GM23248 (cell line): ENCODE data around the gene TEX36. TPM values are rescaled to one million over a fixed set of nuclear protein-coding genes. Genes with fewer than 3 reads are reported as not detected.
"Not testable (repeated sequence)": the region's sequence is repeated elsewhere in the genome, so short reads cannot be mapped to it uniquely, and the experiment has no call there.

Experiments used
- DNase-seq: peaks from one replicate; pipeline ENCODE4 v3.0.0-alpha.2; 2015
- H2AFZ ChIP-seq: fragments of 200-600 bp; sonication (generic); 2 replicates; pipeline ENCODE4 v1.6.1; 2016; ENCODE audit warnings: antibody characterized with exemption
- H3F3A ChIP-seq: fragments of 200-600 bp; sonication (generic); 2 replicates; pipeline ENCODE4 v1.6.1; 2016; ENCODE audit warnings: mild to moderate bottlenecking, antibody characterized with exemption, mixed run types; ENCODE audit not compliant: insufficient read depth
- H3K27ac ChIP-seq: fragments of 200-600 bp; sonication (generic); 2 replicates; pipeline ENCODE4 v1.5.1; 2016; ENCODE audit warnings: mild to moderate bottlenecking
- H3K27me3 ChIP-seq: fragments of 200-600 bp; sonication (generic); replicated peaks from 2 replicates; pipeline ENCODE4 v1.6.1; 2016; ENCODE audit warnings: mild to moderate bottlenecking; ENCODE audit not compliant: insufficient read depth
- H3K36me3 ChIP-seq: fragments of 200-600 bp; sonication (generic); 2 replicates; pipeline ENCODE4 v1.6.1; 2016; ENCODE audit warnings: low read depth, mild to moderate bottlenecking
- H3K4me1 ChIP-seq: fragments of 200-600 bp; sonication (generic); 2 replicates; pipeline ENCODE4 v1.6.1; 2016; ENCODE audit warnings: mild to moderate bottlenecking; ENCODE audit not compliant: insufficient read depth
- H3K4me2 ChIP-seq: fragments of 200-600 bp; sonication (generic); one replicate; pipeline ENCODE4 v1.6.1; 2016; ENCODE audit warnings: mild to moderate bottlenecking; ENCODE audit not compliant: unreplicated experiment
- H3K4me3 ChIP-seq: fragments of 200-600 bp; sonication (generic); 2 replicates; pipeline ENCODE4 v1.5.1; 2016; ENCODE audit warnings: mild to moderate bottlenecking
- H3K79me2 ChIP-seq: fragments of 200-600 bp; sonication (generic); 2 replicates; pipeline ENCODE4 v1.6.1; 2016; ENCODE audit warnings: mild to moderate bottlenecking; ENCODE audit not compliant: insufficient read depth
- H3K9ac ChIP-seq: fragments of 200-600 bp; sonication (generic); 2 replicates; pipeline ENCODE4 v1.6.1; 2016; ENCODE audit warnings: mild to moderate bottlenecking
- H3K9me2 ChIP-seq: fragments of 200-600 bp; sonication (generic); 2 replicates; pipeline ENCODE4 v1.6.1; 2016; ENCODE audit warnings: mixed run types, mild to moderate bottlenecking, moderate library complexity; ENCODE audit not compliant: insufficient read depth
- H3K9me3 ChIP-seq: fragments of 200-600 bp; sonication (generic); one replicate; pipeline ENCODE4 v1.6.1; 2017; ENCODE audit warnings: low read depth
- H4K20me1 ChIP-seq: fragments of 200-600 bp; sonication (generic); 2 replicates; pipeline ENCODE4 v1.6.0; 2016; ENCODE audit not compliant: insufficient read depth
- EZH2 ChIP-seq: fragments of 200-600 bp; sonication (generic); IDR thresholded peaks from 2 replicates; pipeline ENCODE4 v1.6.1; 2018; ENCODE audit warnings: antibody characterized with exemption, mild to moderate bottlenecking; ENCODE audit not compliant: insufficient read depth, poor library complexity, severe bottlenecking
- EZH2phosphoT487 ChIP-seq: fragments of 200-600 bp; sonication (generic); IDR thresholded peaks from 2 replicates; pipeline ENCODE4 v1.6.1; 2018; ENCODE audit warnings: antibody characterized with exemption, moderate library complexity, mild to moderate bottlenecking, low read depth; ENCODE audit not compliant: insufficient read depth
- WGBS, 2 experiments: methylation state at CpG; one replicate each; pipeline ENCODE4 v1.1.6; 2015 to 2017; ENCODE audit warnings: low lambda C conversion rate in 2 of 2, low coverage in 1 of 2; ENCODE audit errors: missing lambda C conversion rate in 2 of 2; 5-methylcytosine and 5-hydroxymethylcytosine counted together
- in situ Hi-C: fragments of 300-500 bp; cut with MboI; formaldehyde crosslinking; loops from 2 replicates; pipeline ENCODE4 v1.15.0; 2020
- polyA plus RNA-seq: library from polyadenylated mRNA; unstranded; fragments of >200 nt; fragmentation: Nextera tagmentation; extraction: Ambion mirVana; gene quantifications from 2 replicates; pipeline ENCODE4 v1.2.1, GENCODE V29; 2016
- total RNA-seq: library from RNA; depleted of rRNA; stranded (reverse); fragments of >200 nt; shearing (Covaris generic); gene quantifications from 2 replicates; pipeline ENCODE4 v1.2.3, GENCODE V29; 2014

The TEX36 gene
- total and polyA plus RNA-seq, 2 experiments from 2014 or later, result 0.34 to 0.76 TPM

DNA sequence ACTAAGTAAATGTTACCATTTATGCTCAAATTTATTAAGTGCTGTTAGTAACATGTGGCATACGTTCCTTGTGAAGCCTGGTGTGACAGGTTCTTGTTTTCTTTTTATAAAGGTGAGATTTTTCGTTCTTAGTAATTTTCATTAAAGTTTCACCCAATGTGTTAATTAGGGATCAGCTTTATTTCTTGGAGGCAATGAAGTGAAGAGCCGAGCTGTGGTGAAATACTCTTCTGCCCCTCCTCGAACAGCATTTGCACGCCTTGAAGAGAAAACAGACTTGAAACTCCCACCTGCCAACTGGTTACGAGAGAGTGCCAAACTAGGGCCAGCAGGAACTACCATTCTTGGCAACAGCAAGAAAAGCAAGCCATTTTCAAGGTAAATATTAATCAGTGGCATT is 38.1 kb upstream of the TEX36 start:
- in situ Hi-C loops, result loop anchor here (25.0 kb wide), 1 partner anchor 684 kb away; no protein-coding TSS in a partner anchor

DNA sequence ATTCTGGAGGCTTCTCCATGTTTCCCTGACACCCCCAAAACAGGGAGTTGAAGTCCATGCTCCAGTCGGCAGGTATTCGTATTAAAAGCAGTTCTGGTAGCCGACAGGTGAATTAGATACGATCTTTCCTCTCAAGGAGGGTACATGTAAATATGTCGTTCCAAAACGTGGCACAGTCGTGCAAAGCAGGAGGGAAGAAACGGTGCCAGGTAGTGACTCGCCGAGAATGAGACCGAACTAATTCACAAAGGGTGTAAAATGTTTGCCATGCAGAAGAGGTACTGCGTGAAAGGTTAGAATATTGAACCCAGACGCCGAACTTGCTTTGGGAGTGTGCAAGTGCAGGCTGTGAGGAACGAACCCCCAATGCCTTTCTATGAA is 37.0 kb upstream of the TEX36 start:
- Histone ChIP-seq H3K4me2 (peak overlapping the region; percentile 88), H3K79me2 (peaks cover 42% of the 10 kb centered on the region), H3K27me3 (no peaks in the 10 kb centered on the region), H4K20me1 (no peaks in the 10 kb centered on the region), H3K4me1 (peaks cover 16% of the 10 kb centered on the region), H3K4me3 (peak overlapping the region; percentile 99), H3K27ac (peak overlapping the region; percentile 87), H3F3A (peaks cover 10% of the 10 kb centered on the region), H2AFZ (peak overlapping the region; percentile 90), H3K9ac (peak overlapping the region; percentile 99), H3K9me2 (no peaks in the 10 kb centered on the region), H3K9me3 (no peaks in the 10 kb centered on the region), H3K36me3 (peaks cover 31% of the 10 kb centered on the region)
- in situ Hi-C loops, result loop anchor here (25.0 kb wide), 1 partner anchor 683 kb away; no protein-coding TSS in a partner anchor
- TF ChIP-seq EZH2, result no peak
- WGBS, 2 experiments, result 0 to 1% methylated on average over 15 of the region's 15 CpGs
- DNase-seq, result peak; percentile 63

More for the DNA sequence above, 38.1 kb upstream of the TEX36 start:
- no peak for DNase-seq
- Histone ChIP-seq H3K27me3 (no peaks in the 10 kb centered on the region), H3K9me2 (no peaks in the 10 kb centered on the region), H3K9ac (peak overlapping the region; percentile 99; the same call in 1 of the 2 replicates), H3K79me2 (peaks cover 42% of the 10 kb centered on the region), H3K4me1 (peaks cover 16% of the 10 kb centered on the region), H3F3A (peaks cover 10% of the 10 kb centered on the region), H3K4me2 (peak overlapping the region; percentile 88), H2AFZ (no peak overlapping the region), H3K4me3 (peak overlapping the region; percentile 99), H4K20me1 (no peaks in the 10 kb centered on the region), H3K27ac (no peak overlapping the region), H3K36me3 (peaks cover 42% of the 10 kb centered on the region), H3K9me3 (no peaks in the 10 kb centered on the region)
- TF ChIP-seq EZH2 (no peak), EZH2phosphoT487 (no peak)
- 94 to 95% methylated on average over 6 of the region's 6 CpGs for WGBS, 2 experiments

DNA sequence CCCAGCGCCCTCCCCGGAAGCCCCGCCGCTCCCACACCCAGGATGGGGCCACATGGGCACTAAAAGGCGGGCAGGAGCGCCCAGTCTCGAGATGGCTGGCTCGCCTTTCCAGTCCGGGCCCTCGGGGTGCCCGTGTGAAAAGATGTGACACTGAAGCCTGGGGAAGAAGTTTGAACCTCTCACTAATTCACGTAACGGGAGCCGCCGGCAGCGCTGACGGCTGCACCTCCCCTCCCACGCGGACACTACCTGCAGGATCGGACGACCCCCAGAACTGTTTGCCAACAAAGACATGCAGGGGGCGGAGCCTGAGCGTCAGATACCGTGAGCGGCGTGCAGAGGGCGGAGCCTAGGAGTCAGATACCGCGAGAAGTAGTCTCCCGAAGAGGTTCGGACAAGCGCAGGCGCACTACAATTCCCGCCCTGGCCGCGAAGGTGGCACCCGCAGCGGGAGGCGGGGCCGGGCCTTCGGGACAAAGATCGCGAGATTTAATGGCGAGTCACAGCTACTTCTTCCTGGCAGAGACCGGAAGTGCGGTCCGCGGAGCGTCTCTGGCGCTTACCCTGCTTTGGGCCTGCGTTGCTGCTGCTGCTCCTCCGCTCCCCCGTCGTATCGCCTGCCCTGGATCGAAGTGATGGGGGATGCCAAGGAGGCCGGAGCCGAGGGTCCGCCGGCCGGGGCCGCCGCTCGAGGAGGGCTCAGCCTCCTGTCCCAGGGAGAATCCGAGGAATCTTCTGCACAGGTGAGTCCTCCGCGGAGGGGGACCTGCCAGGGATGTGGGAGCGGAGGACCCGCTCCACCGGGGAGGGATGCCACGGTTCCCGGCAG is 36.4 kb upstream of the TEX36 start, which contains the start of gene EDRF1:
Gene EDRF1 (plus strand): TSS at position 537 of the 829 bp plus-strand sequence. CDS start 99 bp downstream, at position 636.
- WGBS, 2 experiments, result 1% methylated on average over 64 to 72 of the region's 72 CpGs
- peak within 1 kb of the TSS; percentile 99 for H3K4me3 ChIP-seq
- TF ChIP-seq EZH2phosphoT487 (no peak), EZH2 (no peak)
- H3K27me3 ChIP-seq, result no peaks in the 10 kb centered on the region
- H3K4me2 ChIP-seq, result peak within 1 kb of the TSS; percentile 97
- peaks cover 42% of the 10 kb centered on the region for H3K79me2 ChIP-seq
- peak within 1 kb of the TSS; percentile 95 for H2AFZ ChIP-seq
- H3K4me1 ChIP-seq, result peaks cover 16% of the 10 kb centered on the region
- H3K9me3 ChIP-seq, result no peaks in the 10 kb centered on the region
- no peaks in the 10 kb centered on the region for H4K20me1 ChIP-seq
- H3F3A ChIP-seq, result peaks cover 10% of the 10 kb centered on the region
- H3K27ac ChIP-seq, result peak within 1 kb of the TSS; percentile 87
- peaks cover 25% of the 10 kb centered on the region for H3K36me3 ChIP-seq
- H3K9me2 ChIP-seq, result no peaks in the 10 kb centered on the region
- DNase-seq, result peak; percentile 100
- peak within 1 kb of the TSS; percentile 99 for H3K9ac ChIP-seq
- in situ Hi-C loops, result loop anchor here (25.0 kb wide), 1 partner anchor 682 kb away; no protein-coding TSS in a partner anchor

DNA sequence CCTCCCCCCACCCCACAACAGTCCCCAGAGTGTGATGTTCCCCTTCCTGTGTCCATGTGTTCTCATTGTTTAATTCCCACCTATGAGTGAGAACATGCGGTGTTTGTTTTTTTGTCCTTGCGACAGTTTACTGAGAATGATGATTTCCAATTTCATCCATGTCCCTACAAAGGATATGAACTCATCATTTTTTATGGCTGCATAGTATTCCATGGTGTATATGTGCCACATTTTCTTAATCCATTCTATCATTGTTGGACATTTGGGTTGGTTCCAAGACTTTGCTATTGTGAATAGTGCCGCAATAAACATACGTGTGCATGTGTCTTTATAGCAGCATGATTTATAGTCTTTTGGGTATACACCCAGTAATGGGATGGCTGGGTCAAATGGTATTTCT is 31.8 kb upstream of the TEX36 start:
- in situ Hi-C loops, result loop anchor here (25.0 kb wide), 1 partner anchor 677 kb away; no protein-coding TSS in a partner anchor
- not testable (repeated sequence) for H3K27me3 ChIP-seq, H4K20me1 ChIP-seq, H3K36me3 ChIP-seq, H3K9me2 ChIP-seq, H3F3A ChIP-seq, H3K9me3 ChIP-seq, H3K4me1 ChIP-seq, H3K4me3 ChIP-seq, H3K27ac ChIP-seq, DNase-seq, H3K9ac ChIP-seq, H2AFZ ChIP-seq, H3K79me2 ChIP-seq, H3K4me2 ChIP-seq
- WGBS, 2 experiments, result 93 to 96% methylated on average over 3 to 4 of the region's 4 CpGs
